Activated CD8-positive, alpha-beta T cell treated with anti-CD3 and anti-CD28 coated beads, Interleukin-2, amount 10 ng/mL, durations not matched to agents 7 days and 5 days (primary cell): Measurements from ENCODE around the gene DNAH5. TPM values are rescaled to one million over a fixed set of nuclear protein-coding genes. Genes with fewer than 3 reads are reported as not detected.

Experiments
- ATAC-seq: fragments of 150-1000 bp; cut with Tn5 transposase; one replicate; pipeline ENCODE4 v1.10.0; 2021; ENCODE audit warnings: moderate library complexity
- CTCF ChIA-PET: fragments of 350-600 bp; sonication (Branson Sonifier 250); formaldehyde crosslinking; loops from one replicate; lab custom pipeline; 2021; ENCODE audit warnings: antibody characterized with exemption; lab: Charles Lee
- POLR2A ChIA-PET: fragments of 350-600 bp; sonication (Branson Sonifier 250); formaldehyde crosslinking; loops from one replicate; lab custom pipeline; 2021; ENCODE audit warnings: antibody characterized with exemption; lab: Charles Lee
- DNase-seq: peaks from one replicate; pipeline ENCODE4 v3.0.0-alpha.2; 2020
- H3K27ac Mint-ChIP-seq: one replicate; pipeline ENCODE4 v1.8.0; 2021; ENCODE audit warnings: mild to moderate bottlenecking, mixed read lengths
- H3K27me3 Mint-ChIP-seq: one replicate; pipeline ENCODE4 v1.8.0; 2021; ENCODE audit warnings: low read depth, mixed read lengths
- H3K36me3 Mint-ChIP-seq: one replicate; pipeline ENCODE4 v1.8.0; 2021; ENCODE audit warnings: low read depth, mixed read lengths
- H3K4me1 Mint-ChIP-seq: one replicate; pipeline ENCODE4 v1.8.0; 2021; ENCODE audit warnings: low read depth, mixed read lengths
- H3K4me3 Mint-ChIP-seq: one replicate; pipeline ENCODE4 v1.8.0; 2021; ENCODE audit warnings: mild to moderate bottlenecking, mixed read lengths
- H3K9me3 Mint-ChIP-seq: one replicate; pipeline ENCODE4 v1.8.0; 2022; ENCODE audit warnings: mixed read lengths; ENCODE audit not compliant: insufficient read depth
- total RNA-seq, 2 experiments: library from RNA; stranded (reverse); gene quantifications; one replicate each; pipeline ENCODE4 v1.2.3, GENCODE V29; 2021

Gene DNAH5
- total RNA-seq, 2 experiments from 2014 or later, result not detected

DNA sequence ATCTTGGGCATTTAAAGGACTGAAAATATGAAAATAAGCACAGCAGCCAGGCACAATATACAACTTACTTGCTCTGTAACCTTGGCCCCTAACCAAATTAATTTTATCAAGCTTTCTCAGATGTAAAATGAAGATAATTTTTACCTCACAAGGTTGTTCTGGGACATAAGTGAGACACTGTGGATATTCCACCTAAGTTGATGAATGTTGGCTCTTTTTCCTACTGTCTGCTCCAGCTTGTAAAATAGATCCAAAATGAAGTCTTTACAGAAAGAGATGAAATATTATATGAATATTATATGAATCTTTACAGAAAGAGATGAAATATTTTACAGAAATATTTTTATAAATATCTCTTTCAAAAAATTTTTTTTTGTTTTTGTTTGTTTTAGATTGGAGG is 270.1 kb downstream of the DNAH5 start:
- DNase-seq (no peak), ATAC-seq (no peak)
- H3K27ac Mint-ChIP-seq, result no peak overlapping the region
- POLR2A ChIA-PET, result no interaction called here
- H3K27me3 Mint-ChIP-seq, result no peaks in the 10 kb centered on the region
- CTCF ChIA-PET, result no interaction called here
- H3K4me1 Mint-ChIP-seq, result no peaks in the 10 kb centered on the region
- peaks cover 5% of the 10 kb centered on the region for H3K9me3 Mint-ChIP-seq
- no peak overlapping the region for H3K4me3 Mint-ChIP-seq
- H3K36me3 Mint-ChIP-seq, result no peaks in the 10 kb centered on the region

DNA sequence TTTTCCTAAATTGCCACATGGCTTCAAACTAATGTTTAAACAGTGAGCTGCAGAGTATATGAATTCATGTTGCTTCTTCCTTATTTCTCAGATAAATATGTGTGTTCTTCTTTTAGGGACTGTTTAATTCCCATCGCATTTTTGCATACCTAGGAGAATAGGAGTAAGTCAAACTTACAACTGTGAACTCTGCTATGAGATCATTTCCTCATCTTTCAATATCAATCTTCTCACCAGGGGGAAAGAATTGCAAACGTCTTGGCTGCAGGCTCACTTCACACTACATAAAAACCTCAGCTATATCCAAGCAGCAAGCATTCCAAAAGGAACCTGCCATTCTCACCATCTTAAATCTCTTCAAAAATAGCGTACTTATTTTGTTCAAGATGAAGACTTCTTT is 271.0 kb downstream of the DNAH5 start:
- peaks cover 5% of the 10 kb centered on the region for H3K9me3 Mint-ChIP-seq
- ATAC-seq (no peak), DNase-seq (no peak)
- no peaks in the 10 kb centered on the region for H3K36me3 Mint-ChIP-seq
- ChIA-PET POLR2A (no interaction called here), CTCF (no interaction called here)
- no peak overlapping the region for H3K27ac Mint-ChIP-seq
- no peaks in the 10 kb centered on the region for H3K27me3 Mint-ChIP-seq
- H3K4me1 Mint-ChIP-seq, result no peaks in the 10 kb centered on the region
- H3K4me3 Mint-ChIP-seq, result no peak overlapping the region

DNA sequence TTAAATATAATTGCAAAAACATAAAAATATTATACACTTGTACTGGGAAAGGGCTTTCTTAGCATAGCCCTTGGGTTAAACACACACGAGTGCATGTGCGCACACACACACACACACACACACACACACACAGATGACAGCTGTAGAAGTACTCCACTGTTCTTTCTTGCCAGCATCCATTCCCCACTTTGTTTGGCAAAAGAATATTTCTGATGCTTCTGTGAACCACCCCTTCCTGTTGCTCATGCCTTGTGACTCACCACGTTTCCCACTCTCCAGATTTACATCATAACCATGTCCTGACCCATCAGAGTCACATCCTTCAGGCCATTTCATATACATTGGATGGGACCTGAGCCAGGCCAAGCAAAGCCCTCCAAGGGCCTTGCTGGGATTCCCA is 280.1 kb downstream of the DNAH5 start:
- Mint-ChIP-seq H3K27me3 (no peaks in the 10 kb centered on the region), H3K9me3 (no peaks in the 10 kb centered on the region), H3K4me3 (no peak overlapping the region), H3K36me3 (no peaks in the 10 kb centered on the region), H3K4me1 (no peaks in the 10 kb centered on the region), H3K27ac (no peak overlapping the region)
- CTCF ChIA-PET, result no interaction called here
- no peak for ATAC-seq
- no peak for DNase-seq
- POLR2A ChIA-PET, result no interaction called here

DNA sequence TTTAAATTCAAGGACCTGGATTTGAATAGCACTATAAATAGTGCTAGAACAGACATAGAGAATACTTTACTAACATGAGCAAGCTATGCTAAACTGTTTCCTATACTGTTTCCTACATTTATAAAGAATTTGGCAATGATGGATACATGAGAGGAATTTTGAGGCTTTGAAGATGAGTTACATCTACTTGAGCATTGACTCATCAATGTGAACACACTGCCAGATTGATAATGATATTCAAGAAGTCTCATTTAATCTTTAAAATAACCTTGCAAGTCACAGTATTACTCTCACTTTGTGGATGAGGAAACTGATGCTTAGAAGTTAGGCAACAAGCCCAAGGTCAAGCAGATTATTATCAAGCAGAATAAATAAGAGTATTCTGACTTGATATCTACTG is 281.9 kb downstream of the DNAH5 start:
- no peak overlapping the region for H3K4me3 Mint-ChIP-seq
- H3K27me3 Mint-ChIP-seq, result no peaks in the 10 kb centered on the region
- no peak for DNase-seq
- H3K9me3 Mint-ChIP-seq, result no peaks in the 10 kb centered on the region
- H3K4me1 Mint-ChIP-seq, result no peaks in the 10 kb centered on the region
- ChIA-PET CTCF (no interaction called here), POLR2A (no interaction called here)
- no peaks in the 10 kb centered on the region for H3K36me3 Mint-ChIP-seq
- no peak for ATAC-seq
- H3K27ac Mint-ChIP-seq, result no peak overlapping the region

DNA sequence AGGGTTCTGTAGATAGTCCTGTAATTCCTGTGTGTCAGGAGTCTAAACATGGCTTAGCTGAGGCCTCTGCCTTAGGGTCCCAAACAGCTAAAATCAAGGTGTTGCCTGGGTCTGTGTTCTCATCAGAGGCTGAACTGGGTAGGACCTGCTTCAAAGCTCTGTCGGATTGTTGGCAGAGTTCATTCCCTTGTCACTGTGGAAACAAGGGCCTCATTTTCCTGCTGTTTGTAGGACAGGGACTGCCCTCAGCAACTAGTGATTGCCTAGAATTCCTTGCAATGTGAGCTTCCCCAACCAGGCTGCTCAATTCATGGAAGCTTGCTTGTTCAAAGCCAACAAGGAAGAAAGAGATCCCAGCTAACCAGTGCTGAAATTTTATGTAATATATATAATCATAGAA is 283.2 kb downstream of the DNAH5 start:
- Mint-ChIP-seq H3K36me3 (no peaks in the 10 kb centered on the region), H3K4me1 (no peaks in the 10 kb centered on the region), H3K27ac (no peak overlapping the region), H3K9me3 (no peaks in the 10 kb centered on the region), H3K4me3 (no peak overlapping the region), H3K27me3 (no peaks in the 10 kb centered on the region)
- CTCF ChIA-PET, result no interaction called here
- ATAC-seq (no peak), DNase-seq (no peak)
- POLR2A ChIA-PET, result no interaction called here

DNA sequence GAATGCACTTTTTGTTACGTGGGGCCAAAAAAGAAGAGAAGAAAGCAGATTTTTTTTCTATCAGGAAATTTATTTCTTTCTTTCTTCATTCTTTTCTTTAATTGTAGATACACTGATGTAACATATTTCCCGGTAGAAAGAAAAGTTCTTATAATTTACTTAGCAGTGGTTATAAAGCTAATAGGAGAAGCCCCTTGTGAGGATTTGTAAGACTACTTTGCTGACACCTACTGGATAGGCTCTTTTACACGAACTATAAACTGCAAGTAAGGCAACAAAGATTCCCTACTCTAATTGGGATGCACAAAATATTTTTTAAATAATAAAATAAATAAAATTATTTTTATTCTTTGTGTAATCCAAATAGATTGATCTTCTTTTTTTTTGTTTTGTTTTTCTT is 284.4 kb downstream of the DNAH5 start:
- Mint-ChIP-seq H3K27ac (no peak overlapping the region), H3K9me3 (no peaks in the 10 kb centered on the region), H3K4me3 (no peak overlapping the region), H3K36me3 (no peaks in the 10 kb centered on the region), H3K27me3 (no peaks in the 10 kb centered on the region), H3K4me1 (no peaks in the 10 kb centered on the region)
- ChIA-PET CTCF (no interaction called here), POLR2A (no interaction called here)
- no peak for ATAC-seq
- no peak for DNase-seq

DNA sequence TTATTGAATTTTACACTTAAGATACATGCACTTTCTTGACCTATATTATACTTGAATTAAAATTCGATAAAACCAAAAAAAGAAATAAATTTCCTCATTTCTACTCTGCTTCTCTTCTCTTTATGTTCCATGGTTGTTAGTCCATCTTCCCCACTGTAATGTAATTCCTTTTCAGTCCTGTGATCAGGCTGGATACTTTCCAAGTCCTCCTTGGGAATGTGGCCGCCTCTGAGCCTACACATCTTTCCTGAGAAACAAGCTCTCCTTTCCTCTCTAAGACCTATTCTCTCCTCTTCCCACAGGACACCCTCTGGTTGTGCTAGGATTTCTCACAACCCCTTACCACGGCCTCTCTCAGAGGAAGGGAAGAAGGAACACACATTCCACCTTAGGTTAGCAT is 285.1 kb downstream of the DNAH5 start:
- no peak for ATAC-seq
- Mint-ChIP-seq H3K27me3 (no peaks in the 10 kb centered on the region), H3K4me3 (no peak overlapping the region), H3K4me1 (no peaks in the 10 kb centered on the region), H3K27ac (no peak overlapping the region), H3K9me3 (no peaks in the 10 kb centered on the region), H3K36me3 (no peaks in the 10 kb centered on the region)
- DNase-seq, result no peak
- CTCF ChIA-PET, result no interaction called here
- POLR2A ChIA-PET, result no interaction called here

DNA sequence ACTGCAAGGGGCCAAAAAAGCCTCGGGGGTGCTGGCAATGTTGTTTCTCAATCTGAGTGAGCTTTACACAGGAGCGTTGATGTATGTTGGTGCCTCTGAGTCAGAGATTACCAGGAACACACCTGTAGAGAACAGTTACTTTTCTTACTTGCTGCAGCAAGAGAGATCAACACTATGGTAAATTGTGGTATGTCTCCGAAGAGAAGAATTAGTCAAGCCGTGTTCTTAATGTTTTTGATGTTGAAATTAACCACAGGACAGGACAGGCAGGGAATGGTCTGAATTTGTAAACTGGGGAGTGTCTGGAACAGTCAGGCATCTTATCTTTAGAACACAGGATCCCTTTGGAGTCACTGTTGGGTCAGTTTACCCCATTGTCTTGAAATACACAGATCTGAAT is 285.7 kb downstream of the DNAH5 start:
- no peak for ATAC-seq
- no peaks in the 10 kb centered on the region for H3K4me1 Mint-ChIP-seq
- no peak for DNase-seq
- H3K27me3 Mint-ChIP-seq, result no peaks in the 10 kb centered on the region
- no peak overlapping the region for H3K27ac Mint-ChIP-seq
- no peaks in the 10 kb centered on the region for H3K36me3 Mint-ChIP-seq
- ChIA-PET CTCF (no interaction called here), POLR2A (no interaction called here)
- no peaks in the 10 kb centered on the region for H3K9me3 Mint-ChIP-seq
- no peak overlapping the region for H3K4me3 Mint-ChIP-seq

DNA sequence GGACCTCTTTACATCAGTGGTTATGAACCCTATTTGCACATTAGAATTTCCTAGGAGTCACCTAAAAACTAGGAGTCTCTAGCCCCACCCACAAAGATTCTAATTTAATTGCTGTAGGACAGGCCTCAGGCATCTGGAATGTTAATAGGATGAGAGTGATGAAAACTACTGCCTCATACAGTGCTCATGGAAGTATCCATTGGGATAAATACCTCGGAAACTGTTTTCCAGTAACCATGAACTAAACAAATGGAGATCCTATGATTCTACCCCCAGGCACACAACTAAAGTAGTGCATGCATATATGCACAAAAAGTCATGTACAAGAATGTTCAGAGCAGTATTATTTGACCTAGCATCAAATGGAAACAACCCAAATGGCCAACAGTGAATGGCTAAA is 286.3 kb downstream of the DNAH5 start:
- POLR2A ChIA-PET, result no interaction called here
- Mint-ChIP-seq H3K27me3 (no peaks in the 10 kb centered on the region), H3K4me3 (no peak overlapping the region), H3K27ac (no peak overlapping the region), H3K9me3 (no peaks in the 10 kb centered on the region), H3K4me1 (no peaks in the 10 kb centered on the region), H3K36me3 (no peaks in the 10 kb centered on the region)
- DNase-seq, result no peak
- CTCF ChIA-PET, result no interaction called here
- no peak for ATAC-seq

DNA sequence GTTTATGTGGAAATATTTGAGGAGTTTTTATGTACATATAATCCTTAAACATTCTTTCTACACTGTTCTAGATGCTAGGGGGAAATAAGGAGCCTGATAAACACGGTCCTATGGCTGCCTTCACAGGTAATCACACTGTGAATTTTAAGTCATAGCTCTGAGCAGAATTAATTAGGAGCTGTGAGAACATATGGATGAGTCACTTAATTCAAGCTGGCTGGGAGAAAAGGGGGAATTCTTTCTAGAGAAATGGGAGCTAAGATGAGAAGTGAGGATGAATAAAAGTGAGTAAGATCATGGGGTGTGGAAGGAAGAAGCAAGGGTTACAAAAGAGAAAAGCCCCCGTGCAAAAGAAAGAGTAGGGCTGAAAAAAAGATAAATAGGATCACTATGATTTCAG is 290.8 kb downstream of the DNAH5 start:
- no peak for DNase-seq
- Mint-ChIP-seq H3K4me1 (no peaks in the 10 kb centered on the region), H3K36me3 (no peaks in the 10 kb centered on the region), H3K27ac (no peak overlapping the region), H3K4me3 (no peak overlapping the region), H3K9me3 (peaks cover 2% of the 10 kb centered on the region), H3K27me3 (no peaks in the 10 kb centered on the region)
- ChIA-PET POLR2A (no interaction called here), CTCF (no interaction called here)
- no peak for ATAC-seq

DNA sequence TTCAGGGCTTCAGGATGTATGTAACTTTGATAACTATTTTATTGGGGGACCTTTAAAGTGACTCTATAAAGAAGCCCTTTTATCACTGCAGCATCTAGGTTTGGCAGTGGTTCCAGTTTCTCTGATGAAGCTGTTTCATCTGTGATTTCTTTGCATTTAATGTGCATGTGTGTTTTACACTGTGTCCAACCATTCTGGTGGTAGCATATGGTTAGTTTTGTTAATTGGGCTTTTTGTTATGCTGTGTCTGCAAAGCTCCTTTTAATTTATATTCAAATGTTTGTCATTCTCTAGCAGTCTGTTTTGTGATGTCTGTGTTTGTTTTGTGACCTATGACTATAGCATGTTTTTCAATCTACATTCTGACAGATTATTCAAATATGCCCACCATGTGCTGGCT is 294.8 kb downstream of the DNAH5 start:
- DNase-seq (no peak), ATAC-seq (no peak)
- Mint-ChIP-seq H3K9me3 (peaks cover 3% of the 10 kb centered on the region), H3K27ac (no peak overlapping the region), H3K4me1 (no peaks in the 10 kb centered on the region), H3K36me3 (no peaks in the 10 kb centered on the region), H3K27me3 (no peaks in the 10 kb centered on the region), H3K4me3 (no peak overlapping the region)
- POLR2A ChIA-PET, result no interaction called here
- CTCF ChIA-PET, result no interaction called here

DNA sequence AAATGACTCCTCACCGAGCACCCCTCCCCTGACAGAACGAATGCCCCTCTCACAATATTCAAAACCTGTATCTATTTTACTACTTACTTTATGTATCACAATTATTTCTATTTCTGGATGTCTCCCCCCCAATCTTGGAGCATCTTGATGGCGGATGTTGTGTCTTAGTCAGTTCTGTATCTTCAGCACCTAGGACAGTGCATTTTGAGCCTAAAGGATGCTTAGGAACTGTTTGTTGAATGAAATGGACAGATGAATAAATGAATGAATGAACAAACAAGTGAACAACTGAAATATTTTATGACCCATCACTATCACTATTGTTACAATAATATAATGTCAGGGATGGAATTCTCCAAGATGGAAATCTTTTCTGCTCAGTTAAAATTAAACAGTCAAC is 295.7 kb downstream of the DNAH5 start:
- no peak for DNase-seq
- no peak for ATAC-seq
- no peaks in the 10 kb centered on the region for H3K27me3 Mint-ChIP-seq
- H3K4me3 Mint-ChIP-seq, result no peak overlapping the region
- no peaks in the 10 kb centered on the region for H3K4me1 Mint-ChIP-seq
- H3K27ac Mint-ChIP-seq, result no peak overlapping the region
- ChIA-PET POLR2A (no interaction called here), CTCF (no interaction called here)
- H3K9me3 Mint-ChIP-seq, result peaks cover 3% of the 10 kb centered on the region
- no peaks in the 10 kb centered on the region for H3K36me3 Mint-ChIP-seq

DNA sequence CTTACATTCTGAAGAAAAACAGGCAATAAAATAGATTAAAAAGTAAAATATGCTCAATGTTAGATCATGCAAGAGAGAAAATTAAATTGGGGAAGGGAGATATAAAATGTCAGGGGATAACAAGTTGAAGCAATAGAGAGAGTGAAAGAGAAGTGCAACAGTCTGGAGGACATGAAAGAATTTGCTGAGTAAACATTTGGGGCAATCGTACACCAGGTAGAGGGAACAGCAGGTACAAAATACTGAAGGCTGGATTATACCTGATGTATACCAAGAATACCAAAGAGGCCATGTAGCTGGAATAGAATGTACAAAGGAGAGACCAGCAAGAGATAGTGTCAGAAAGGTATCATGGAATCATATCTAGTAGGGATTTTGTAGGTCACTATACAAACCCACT is 300.8 kb downstream of the DNAH5 start:
- Mint-ChIP-seq H3K4me3 (no peak overlapping the region), H3K27ac (no peak overlapping the region), H3K27me3 (no peaks in the 10 kb centered on the region), H3K9me3 (peaks cover 2% of the 10 kb centered on the region), H3K36me3 (no peaks in the 10 kb centered on the region), H3K4me1 (no peaks in the 10 kb centered on the region)
- ChIA-PET CTCF (no interaction called here), POLR2A (no interaction called here)
- DNase-seq (no peak), ATAC-seq (no peak)
